ENCODE measurements around the gene HPCAL1.

Gene HPCAL1

DNA sequence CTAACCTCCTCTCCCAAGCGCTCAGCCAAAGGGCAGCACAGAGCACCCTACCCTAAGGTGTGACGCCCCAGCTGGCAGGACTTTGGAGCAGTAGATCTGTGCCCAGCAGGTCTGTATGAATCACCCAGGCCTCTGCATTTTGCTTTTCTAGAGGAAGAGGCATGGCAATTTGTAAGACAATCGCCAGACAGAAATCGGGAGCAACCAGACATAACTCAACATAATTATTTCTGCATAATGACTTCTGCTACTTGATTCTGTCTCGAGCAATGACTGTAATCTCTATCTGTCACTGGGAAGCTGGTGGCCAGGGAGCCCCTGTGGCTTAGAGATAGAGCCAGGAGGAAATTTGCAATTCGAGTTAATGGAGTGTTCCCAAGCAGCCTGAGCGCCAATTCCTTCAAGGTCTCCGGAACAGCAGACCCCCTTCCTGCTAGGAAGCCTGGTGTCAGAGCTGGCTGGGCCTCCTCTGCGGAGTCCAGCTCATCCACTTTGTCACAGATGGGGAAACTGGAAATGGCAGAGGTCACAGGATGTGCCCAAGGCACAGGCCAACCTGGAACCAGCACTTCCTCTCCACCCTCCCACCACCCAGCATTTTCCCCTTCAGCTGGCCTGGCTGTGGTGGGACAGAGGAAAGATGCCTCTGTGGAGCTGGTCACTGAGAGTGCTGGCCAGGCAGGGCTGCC lies 90.4 kb downstream of the HPCAL1 start:
- DNase-seq: no peak

DNA sequence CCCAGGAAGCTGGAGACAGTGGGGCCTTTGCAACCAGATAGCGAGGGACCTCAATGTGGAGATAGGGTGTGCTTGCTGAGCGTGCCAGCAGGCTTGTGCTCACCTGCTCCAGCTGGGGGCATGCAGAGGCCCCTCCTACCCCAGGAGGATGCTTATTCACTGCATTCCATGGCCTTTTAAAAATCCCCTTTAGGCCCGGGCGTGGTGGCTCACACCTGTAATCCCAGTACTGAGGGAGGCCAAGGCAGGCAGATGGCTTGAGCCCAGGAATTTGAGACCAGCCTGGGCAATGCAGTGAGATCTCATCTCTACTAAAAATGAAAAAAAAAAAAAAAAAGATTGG lies 90.9 kb downstream of the HPCAL1 start:
- no peak for DNase-seq

DNA sequence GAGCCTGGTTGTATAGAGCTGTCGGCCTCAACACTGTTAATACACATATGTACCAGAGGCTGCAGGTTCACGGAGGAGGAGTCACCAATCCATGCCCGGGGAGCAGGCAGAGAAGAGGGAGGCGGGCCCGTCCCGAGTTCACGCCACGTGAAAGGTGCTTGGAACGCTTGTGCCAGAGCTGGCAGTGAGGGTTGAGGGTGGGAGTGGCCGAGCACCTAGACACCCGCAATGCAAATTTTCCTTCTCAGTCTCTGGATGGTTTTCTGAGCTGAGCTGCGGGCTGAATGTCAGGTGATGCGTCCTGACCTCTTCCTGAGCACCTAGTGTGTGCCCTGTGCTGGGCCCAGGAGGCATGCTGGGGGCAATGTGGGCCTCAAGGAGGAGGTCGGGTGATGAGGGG lies 93.2 kb downstream of the HPCAL1 start:
- DNase-seq: no peak

DNA sequence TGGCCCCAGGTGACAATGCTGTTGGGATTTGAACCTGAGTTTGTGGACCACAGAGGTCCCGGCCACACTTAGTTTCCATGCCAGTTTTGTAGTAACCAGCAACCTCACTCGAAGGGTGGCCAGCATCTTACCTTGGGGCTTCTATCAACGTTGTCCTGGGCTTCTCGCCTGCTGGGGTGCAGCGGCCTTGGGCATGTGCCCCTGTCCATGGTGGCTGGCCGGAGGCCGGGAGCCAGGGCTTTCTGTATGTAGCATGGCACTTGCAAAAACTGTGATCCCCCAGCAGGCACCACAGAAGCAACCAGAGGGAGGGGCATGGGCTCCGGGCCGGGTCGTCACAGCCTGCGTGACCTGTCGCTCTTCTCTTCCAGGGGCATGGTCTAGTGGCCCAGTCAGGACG lies 93.8 kb downstream of the HPCAL1 start:
- no peak for DNase-seq

- no peak for DNase-seq
Observed at GRCh38 chr2:10397297-10397875, 94.7 kb downstream of the HPCAL1 start.

DNA sequence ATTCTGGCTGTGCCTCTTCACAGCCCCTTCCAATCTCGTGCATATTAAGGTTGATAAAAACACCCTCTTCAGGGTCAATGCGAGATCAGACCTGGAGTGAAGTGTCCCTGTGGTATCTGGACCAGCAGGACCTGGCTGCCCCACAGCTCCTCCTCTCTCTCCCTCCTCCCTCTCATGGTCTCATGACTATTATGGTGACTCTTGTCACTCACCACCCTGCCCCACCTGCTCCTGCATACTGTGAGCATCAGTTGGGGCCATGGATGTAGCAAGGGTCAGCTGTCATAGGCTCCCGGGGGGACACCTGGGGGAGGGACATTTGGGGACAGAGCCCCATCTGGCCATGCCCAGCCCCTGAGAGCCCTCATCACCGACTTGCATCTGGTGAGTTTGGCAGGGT lies 95.2 kb downstream of the HPCAL1 start:
- no peak for DNase-seq

- no peak for DNase-seq
Observed at GRCh38 chr2:10398496-10398895, 95.8 kb downstream of the HPCAL1 start.

DNA sequence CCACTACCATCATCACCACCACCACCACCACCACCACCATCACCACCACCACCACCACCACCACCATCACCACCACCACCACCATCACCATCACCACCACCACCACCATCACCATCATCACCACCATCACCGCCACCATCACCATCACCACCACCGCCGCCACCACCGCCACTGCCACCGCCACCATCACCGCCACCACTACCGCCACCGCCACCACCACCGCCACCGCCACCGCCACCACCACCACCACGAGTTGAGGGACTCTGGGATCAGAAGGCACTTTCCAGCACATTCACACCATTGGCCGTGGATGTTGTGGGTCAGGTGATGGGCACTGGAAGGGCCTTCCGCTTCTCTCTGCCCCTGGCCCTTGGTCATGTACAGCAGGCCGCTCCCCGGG lies 96.7 kb downstream of the HPCAL1 start:
- DNase-seq: no peak

GRCh38 chr2:10400002-10400401 lies 97.3 kb downstream of the HPCAL1 start:
- no peak for DNase-seq

- peak; percentile 61 for DNase-seq
Observed at GRCh38 chr2:10400568-10400977, 97.9 kb downstream of the HPCAL1 start.

DNA sequence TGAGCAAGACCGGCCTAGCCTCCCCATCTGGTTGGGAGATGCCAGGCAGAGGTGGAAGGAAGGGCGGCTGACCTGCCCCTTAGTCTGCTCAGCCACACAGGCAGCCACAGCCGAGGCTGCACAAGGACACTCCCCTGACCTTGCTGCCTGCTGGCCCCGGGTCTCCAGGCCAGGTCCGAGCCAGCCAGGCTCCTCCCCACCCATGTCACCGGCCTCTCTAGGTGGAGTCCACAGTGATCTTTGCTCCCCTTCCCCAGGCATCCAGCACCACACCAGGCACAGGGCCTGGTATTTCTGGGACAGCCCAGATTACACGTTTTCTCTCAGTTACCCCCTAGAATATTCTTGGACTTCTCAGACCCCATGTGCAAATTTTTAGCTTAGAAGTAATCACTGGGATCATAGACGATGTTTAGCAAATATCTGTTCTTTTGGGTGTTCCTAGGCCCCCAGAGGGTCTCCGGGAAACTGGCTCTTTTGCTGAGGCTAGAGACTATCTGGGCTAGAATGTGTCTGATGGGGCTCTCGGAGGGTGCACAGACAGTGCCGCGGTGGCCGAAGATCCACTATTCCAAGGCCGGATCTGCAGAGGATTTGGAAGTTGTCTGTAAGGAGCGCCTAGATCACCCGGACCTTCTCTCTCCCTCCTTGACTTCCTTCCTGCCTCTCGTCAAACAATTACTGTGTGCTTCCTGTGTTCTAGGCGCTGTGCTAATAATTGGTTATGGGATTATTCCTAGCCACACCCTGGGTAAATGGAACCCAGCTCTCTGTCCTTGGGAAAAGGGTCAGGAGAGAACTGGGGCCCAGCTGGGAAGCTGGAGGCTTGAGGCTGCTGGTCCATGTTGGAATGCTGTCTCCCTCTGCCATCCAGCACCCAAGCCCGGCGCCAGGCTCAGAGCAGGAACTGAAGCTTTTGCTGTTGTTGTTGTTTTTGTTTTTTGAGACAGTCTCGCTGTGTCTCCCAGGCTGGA lies 98.6 kb downstream of the HPCAL1 start:
- no peak for DNase-seq

DNA sequence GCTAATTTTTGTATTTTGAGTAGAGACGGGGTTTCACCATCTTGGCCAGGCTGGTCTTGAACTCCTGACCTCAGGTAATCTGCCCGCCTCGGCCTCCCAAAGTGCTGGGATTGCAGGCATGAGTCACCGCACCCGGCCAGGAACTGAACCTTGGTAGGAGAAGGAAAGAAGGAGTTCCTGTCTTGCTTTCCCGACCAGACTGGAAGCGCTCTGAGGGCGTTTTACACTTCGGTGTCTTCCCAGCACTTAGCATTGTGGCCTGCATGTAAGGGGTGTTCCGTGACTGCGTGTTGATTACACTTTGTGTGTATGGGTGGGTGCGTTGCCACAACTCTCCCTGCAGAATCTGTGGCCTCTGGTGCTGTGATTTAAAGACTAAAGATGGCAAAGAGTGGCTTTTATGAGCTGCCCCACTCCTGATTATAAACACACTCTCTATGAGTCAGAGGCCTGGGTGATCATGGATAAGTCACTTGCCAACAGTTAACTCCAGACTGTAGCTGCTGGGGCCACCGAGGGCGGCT lies 99.4 kb downstream of the HPCAL1 start:
- no peak for DNase-seq

- no peak for DNase-seq
Observed at GRCh38 chr2:10402653-10403215, 100.0 kb downstream of the HPCAL1 start.

GRCh38 chr2:10404324-10405143 lies 101.8 kb downstream of the HPCAL1 start:
- DNase-seq: no peak

DNA sequence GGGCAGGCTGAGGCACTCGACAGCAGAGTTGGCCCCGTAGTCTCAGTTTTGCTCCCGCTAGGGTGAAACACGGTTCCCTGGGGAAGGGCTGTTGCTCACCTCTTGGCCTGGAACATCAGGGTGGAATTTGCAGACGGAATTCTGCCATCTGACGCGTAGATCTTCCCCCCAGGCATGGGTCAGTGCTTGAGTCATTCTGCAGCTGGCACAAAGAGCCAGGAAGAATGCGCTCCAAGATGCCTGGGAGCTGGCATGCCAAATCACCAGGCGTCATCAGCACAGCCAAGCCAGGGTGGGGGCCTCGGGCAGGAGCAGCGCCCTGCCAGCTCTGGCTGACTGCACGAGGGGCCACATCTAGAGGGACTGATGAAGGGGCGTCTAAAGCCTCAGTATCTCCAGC lies 102.7 kb downstream of the HPCAL1 start:
- no peak for DNase-seq

GRCh38 chr2:10406016-10406415 lies 103.3 kb downstream of the HPCAL1 start:
- no peak for DNase-seq

DNA sequence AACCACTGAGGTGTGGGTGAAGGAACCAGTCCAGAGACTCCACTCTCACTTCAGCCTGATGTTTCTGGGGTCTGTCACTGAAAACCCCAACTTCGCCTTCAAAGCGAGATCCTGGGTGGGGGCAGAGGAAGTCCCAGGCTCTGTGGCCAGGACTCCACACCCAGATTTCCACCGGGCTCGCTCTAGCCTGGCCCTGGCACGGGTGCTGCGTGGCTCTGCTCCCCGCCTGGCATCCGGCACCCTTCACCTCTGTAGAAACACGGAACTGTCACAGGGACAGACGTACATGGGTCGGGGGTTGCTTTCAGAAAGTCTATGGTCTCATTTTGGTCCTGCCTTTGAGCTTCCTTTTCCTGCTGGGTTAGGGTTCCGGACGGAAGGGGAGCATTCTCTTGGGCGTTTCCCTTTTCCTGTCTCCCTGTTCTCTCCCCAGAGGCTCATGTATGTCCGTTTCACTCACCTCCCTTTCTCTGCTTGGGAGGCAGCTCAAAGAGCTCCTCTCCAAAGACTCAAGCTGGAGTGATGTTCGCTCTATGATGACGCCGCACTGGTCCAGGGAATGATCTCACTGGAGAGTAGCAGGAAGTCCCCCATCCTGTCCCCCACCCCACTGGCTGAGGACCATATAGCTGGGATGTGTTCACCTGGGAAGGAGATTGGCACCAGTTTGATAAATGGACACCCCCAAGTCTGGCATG lies 103.9 kb downstream of the HPCAL1 start:
- DNase-seq: no peak

DNA sequence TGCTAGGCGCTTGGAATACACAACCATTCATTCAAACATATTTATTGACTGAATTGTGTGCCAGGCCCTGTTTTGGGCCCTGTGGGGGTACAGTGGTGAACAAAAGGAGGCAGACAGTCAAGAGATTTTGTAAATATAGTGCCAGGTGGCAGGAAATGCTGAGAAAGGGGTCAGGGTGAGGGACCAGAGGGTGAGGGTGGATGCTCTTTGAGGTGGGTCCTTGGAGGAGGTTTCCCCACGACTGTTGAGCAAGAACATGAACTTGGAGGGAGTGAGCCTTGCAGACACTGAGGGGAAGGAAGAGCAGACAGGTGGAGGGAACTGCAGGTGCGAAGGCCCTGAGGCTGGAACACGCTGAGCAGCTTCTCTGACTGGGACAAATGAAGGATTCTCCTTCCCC lies 104.7 kb downstream of the HPCAL1 start:
- DNase-seq: no peak

GRCh38 chr2:10407841-10408648 lies 105.3 kb downstream of the HPCAL1 start:
- peak; percentile 90 for DNase-seq

GRCh38 chr2:10408649-10409579 lies 106.2 kb downstream of the HPCAL1 start:
- DNase-seq: peak; percentile 90
